D721Med (cell line): ENCODE data around the gene TAF5L.
A peak's percentile ranks its signal among the peaks of the same experiment; 100 is the strongest.

Experiments
- DNase-seq: peaks from one replicate; pipeline ENCODE4 v3.0.0; 2011; ENCODE audit warnings: low spot score; ENCODE audit not compliant: insufficient read length
- FAIRE-seq: peaks from 2 replicates; lab custom pipeline; 2011; peaks lifted over from hg19 to GRCh38; lab: Jason Lieb, UNC
- CTCF ChIP-seq: IDR thresholded peaks from 2 replicates; pipeline ENCODE4 v1.5.1; 2012; ENCODE audit warnings: mild to moderate bottlenecking, control low read depth; ENCODE audit not compliant: insufficient read depth; ENCODE audit errors: missing control alignments

The TAF5L gene

GRCh38 chr1:229550812-229551567 lies 74.9 kb downstream of the TAF5L start:
- FAIRE-seq, result no peak
- no peak for TF ChIP-seq CTCF
- DNase-seq, result no peak

- no peak for FAIRE-seq
- DNase-seq, result no peak
- TF ChIP-seq CTCF, result no peak
Observed at GRCh38 chr1:229547542-229547941, 78.4 kb downstream of the TAF5L start.

GRCh38 chr1:229544587-229544986 lies 81.3 kb downstream of the TAF5L start:
- no peak for TF ChIP-seq CTCF
- DNase-seq (no peak), FAIRE-seq (peak; percentile 63)
